NCI-H526 treated with DMSO at 0.1 percent for 48 hours (cell line): ENCODE results near the gene CHORDC1.
"Not testable (repeated sequence)": the region's sequence is repeated elsewhere in the genome, so short reads cannot be mapped to it uniquely, and the experiment has no call there.

Experiments used
- DNase-seq: peaks from one replicate; lab custom pipeline; 2025; lab: John Stamatoyannopoulos, UW

The CHORDC1 gene

DNA sequence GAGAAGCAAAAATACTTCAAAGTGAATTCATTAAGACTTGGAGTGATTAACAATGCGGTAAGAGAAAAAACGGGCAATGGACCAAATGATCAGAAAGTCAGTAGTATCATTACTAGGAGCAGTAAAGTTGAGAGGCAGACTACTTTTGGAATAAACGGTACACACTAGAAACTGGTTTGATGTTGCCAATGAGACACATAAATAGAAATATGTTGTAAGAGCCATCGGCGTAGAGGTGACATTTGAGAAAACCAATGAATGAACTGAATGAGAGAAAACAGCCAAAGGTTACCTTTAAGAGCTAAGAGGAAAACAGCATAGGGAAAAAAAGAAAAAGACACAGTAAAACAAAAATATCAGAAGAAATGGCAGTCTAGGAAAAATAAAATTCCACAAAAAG, 6.2 kb downstream of the CHORDC1 start:
- no peak for DNase-seq

DNA sequence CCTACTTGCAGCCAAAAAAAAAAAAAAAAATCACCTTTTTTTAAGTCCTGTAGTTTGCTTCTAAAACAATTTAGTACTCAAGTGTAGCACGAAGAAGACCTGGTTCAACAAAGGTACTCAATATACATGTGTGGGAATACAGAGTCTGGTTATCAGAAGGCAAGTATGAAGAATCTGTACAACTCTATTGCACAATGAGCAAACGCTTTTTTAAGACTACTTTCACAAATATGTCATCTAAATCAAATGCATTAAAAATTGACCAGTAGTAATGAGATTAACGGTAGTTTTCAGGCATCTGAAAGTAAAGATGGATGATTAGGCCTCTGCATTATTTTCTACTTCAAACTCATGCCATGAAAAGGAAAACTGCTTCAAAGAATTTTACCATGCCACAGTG, 9.5 kb downstream of the CHORDC1 start:
- DNase-seq = no peak

DNA sequence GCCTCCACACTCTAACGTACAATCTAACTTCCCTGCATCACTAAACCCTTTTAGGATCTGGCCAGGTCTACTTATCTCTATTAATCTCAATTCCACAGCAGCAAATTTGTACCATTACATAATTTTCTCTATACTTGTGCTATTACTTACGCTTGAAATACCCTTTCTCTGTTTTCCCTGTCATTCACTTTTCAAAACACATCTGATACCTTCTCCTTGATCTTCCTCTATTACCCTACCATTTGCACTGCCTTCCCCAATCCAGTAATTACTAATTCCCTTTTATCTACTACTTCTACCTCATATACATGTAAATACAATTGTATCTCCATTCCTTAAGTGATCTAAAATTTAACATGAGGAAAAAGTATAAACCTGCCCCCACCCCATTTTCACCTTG, 14.0 kb downstream of the CHORDC1 start:
- no peak for DNase-seq

DNA sequence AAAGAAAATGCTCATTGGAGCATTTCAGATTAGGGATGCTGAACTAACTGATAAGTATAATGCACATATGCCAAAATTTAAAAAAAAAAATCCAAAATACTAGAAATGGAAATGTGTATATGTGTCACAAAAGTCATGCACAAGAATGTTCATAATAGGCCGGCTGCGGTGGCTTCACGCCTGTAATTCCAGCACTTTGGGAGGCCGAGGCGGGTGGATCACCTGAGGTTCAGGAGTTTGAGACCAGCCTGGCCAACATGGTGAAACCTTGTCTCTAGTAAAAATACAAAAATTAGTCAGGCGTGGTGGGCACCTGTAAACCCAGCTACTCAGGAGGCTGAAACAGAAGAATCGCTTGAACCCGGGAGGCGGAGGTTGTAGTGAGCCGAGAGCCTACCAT, 14.9 kb downstream of the CHORDC1 start:
- DNase-seq = not testable (repeated sequence)

DNA sequence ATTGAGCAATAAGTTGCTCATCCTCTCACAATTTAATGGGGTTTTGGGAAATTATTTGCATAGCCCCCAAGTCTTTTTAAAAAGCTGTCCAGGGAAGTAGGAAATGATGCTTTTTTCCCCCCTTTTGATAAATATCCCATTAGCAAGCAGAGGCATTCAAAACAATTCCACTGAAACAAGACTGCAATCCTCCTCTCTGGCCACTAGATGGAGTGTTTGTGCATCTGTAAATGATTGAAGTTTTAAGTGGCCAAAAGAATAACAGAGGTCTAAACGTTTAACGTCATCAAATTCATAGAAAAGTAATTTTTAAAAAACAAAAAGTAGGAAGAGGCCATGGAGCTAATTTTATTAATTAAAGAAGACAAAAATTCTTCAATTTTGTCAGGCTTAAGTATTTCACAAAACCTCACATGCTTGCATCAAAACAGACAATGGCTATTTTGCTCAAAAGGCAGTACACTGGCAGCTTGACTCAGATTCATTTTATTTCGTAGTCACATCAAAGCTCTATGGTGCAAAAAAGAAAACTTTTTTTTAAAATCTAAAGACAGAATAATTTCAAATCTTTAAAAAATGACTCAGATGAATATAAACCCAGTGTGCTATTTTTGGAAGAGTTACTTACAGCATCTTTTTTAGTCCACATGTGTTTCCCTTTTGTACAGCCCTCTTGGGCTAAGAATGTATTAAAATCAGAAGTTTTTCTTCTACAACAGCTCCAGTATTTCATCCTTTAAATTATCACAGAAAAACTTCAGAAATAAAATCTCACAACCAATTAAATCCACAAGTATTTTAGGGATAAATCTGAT, 17.8 kb downstream of the CHORDC1 start:
- DNase-seq = peak; percentile 43

DNA sequence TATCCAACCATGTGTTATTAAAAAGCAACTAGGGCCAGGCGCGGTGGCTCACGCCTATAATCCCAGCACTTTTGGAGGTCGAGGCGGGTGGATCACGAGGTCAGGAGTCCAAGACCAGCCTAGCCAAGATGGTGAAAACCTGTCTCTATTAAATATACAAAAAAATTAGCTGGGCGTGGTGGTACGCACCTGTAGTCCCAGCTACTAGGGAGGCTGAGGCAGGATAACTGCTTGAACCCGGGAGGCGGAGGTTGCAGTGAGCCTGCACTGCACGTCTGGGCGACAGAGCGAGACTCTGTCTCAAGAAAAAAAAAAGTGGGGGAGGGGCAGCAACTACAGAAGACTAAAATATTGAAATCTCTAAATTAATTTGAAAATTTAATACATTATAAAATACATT, 18.4 kb downstream of the CHORDC1 start:
- DNase-seq = no peak

DNA sequence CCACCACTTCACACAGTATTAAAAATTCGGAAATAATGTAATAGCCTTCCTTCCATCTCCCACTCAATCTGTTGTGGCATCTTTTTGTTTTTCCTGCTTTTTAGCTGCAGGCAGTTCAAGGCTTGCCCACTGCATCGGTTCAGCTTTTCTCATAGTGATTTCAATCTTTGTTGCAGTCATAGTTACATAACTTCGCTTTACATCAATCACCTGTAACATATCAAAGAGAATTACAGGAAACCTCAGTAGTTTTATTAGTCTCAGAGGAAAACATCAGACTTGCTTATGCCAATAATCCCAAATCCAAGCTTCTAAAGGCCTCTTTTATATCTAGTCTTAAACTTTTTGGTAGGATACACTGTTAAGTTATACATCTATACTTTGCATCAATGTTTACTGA, 20.5 kb downstream of the CHORDC1 start:
- no peak for DNase-seq

DNA sequence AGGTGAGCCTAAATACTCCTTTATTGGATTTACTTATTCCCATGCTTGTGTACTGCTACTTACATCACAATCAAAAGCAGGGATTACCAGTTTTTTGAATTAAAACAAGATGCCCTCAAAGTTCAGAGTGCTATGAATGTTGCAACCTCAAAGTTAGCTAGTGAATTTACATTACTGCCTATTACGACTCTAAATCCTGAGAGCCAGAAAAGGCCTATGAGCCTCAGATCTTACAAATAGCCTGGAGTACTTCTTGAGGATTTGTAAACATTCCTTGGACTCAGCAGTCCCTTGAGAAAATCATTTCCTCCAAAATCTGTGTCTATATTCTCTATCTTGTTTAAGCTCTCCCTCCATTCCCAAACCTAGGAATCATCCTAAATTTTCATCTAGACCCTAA, 25.5 kb downstream of the CHORDC1 start:
- no peak for DNase-seq

DNA sequence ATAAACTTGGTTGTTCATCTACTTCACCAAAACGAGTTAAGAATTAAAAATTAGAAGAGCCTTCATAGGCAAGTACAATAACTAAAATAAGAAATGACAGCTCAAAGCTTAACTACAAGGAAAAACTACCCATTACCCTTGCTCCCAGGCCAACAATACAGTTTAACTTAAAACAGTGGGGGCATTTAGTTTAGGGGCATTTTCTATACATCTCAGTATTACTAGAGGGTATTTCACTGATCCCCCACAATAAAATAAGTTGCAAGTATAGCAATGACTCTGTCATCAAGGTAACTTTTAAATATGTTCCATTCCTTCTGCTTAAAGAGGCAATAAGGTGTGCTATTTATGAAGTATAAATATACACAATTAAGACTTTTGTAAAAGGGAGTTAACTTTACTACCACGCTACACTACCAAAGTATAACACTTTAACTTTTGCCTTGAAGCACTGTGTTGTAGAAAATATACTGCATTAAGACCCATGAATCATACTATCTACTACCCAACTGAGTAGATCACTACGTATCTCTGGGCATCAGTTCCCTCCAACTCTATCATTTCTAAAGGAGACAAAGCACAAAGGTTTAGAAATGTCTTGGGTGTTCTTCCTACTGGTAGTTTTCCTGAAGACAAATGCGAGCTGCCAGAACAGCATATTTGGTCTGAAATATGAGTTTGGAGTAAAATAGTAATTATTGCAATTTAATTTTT, 29.8 kb downstream of the CHORDC1 start:
- no peak for DNase-seq

DNA sequence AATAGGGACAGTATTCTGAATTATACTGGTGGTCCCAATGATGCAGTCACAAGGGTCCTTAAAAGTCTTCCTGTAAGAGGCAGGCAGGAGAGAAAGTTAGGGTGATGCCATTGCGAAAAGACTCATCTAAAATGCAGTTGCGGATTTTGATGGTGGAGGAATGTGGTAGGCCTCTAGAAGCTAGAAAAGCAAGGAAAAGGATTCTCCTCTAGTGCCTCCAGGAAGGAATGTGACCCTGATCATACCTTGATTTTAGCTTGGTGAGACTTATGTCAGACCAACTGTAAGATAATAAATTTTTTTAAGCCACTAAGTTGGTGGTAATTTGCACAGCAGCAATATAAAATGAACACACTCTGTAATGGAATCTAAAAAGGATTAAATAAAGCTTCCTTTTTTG, 33.8 kb downstream of the CHORDC1 start:
- DNase-seq = no peak

DNA sequence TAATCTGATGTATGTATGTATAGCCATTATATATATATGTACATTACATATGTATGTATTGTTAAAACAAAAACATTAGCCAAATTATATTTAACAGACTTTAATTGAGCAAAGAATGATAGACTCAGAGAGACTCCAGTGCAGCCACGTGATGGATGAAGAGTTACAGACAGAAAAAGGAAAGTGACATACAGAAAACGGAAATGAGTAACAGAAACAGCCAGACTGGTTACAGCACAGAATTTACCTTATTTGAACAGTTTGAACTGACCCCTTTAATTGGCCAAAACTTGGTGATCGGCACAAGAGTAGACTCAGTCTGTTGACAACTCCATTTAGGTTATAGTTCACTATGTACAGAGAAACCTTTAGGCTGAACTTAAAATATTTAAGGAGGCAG, 35.0 kb downstream of the CHORDC1 start:
- DNase-seq = no peak

DNA sequence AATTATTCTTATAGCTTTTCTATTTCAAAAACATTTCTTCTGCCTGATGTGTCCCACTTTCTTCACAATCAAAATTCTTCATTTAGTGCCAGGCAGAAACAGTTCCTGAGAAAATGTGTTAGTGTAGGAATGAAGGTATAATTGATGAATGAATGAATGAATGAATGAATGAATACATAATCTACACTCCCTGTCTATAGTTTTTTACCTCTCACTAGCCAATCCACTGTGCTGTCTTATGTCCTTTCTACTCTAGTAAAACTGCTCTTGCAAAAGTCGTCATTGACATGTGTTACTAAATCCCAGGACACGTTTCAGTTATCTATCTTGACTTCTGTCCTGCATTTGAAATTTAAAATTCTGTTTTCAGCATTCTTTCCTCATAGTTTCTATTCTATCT, 42.9 kb downstream of the CHORDC1 start:
- no peak for DNase-seq

DNA sequence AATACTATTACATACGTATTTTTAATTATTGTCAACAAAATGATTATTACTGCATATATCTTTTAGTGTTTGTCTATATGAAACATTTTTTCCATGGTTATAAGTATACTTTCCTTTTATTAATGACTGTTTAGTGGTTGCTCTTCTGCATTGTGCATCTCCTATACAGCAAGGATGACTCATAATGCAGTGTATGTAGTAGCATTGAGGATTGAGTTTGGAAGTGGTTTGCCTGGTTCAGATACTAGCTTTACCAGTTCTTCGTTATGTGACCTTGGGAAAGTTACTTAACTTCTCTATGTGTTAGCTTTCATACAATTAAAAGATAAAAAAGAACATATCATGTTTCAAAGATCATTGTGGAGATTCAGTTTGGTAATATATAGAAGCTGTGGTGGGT, 44.1 kb downstream of the CHORDC1 start:
- no peak for DNase-seq

DNA sequence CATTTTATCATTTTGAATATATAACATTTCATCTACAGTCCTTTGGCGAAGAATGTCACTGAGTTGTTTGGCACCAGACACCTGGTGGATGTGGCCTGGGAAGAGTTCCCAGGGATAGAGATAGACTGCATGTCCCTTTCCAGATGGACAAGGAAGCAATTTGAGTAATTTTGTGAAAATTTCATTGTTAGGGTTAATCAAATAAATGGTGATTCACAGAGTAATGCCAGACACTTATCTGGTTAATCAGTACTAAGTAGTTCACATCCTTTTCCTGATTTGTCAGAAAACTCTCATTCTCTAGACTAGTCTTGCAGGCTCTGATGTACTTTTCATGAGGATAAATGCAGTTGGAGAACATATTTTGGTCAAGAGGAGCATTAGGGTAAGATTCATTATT, 46.8 kb downstream of the CHORDC1 start:
- no peak for DNase-seq

DNA sequence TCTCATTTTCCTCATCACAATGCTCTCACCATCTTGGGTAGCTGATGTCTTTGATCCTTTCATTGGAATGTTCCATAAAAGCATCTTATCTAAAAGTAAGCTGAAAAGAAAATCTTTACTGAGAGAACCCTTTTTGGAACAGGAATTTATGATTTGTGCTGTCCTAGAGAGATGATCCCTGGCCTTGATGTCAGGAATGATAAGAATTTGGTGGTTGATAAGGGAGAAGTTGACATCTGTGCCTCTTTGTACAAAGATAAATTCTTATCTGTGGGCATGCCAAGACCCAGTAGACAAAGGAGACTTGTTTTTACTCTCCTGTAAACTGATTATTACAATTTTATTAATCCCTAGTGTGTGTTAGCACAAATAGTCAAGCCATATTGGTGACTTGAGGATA, 51.5 kb downstream of the CHORDC1 start:
- no peak for DNase-seq

DNA sequence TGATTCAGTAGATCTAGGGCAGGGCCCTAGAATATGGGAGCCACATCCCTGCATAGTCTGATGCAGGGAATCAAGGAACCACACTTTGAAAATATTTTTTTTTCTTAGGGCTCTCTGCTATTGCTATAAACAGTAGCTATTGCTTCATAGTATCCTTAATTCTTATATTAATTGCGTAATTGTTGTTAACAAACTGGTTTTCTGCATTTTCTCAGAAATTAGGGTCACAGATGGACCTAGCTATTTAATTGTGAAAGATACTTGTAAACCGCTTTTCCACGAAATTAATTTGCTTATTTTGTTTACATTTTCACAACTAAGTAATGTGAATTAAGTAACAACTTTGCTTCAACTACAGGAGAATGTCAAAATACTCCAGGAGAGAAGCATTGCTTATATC, 54.3 kb downstream of the CHORDC1 start:
- no peak for DNase-seq

DNA sequence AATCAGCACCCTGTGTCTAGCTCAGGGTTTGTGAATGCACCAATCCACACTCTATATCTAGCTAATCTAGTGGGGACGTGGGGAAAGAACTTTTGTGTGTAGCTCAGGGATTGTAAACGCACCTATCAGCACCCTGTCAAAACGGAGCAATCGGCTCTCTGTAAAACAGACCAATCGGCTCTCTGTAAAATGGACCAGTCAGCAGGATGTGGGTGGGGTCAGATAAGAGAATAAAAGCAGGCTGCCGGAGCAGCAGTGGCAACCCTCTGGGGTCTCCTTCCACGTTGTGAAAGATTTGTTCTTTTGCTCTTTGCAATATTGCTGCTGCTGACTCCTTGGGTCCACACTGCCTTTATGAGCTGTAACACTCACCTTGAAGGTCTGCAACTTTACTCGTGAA, 55.1 kb downstream of the CHORDC1 start:
- not testable (repeated sequence) for DNase-seq

DNA sequence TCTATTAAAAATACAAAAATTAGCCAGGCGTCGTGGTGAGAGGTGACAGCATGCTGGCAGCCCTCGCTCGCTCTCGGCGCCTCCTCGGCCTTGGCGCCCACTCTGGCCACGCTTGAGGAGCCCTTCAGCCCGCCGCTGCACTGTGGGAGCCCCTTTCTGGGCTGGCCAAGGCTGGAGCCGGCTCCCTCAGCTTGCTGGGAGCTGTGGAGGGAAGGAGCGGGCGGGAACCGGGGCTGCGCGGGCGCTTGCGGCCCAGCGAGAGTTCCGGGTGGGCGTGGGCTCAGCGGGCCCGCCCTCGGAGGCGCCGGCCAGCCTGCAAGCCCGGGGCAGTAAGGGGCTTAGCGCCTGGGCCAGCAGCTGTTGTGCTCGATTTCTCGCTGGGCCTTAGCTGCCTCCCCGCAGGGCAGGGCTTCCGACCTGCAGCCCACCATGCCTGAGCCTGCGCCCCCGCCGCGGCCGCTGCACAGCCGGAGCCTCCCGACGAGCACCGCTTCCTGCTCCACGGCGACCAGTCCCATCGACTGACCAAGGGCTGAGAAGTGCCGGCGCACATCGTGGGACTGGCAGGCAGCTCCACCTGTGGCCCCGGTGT, 55.8 kb downstream of the CHORDC1 start:
- not testable (repeated sequence) for DNase-seq
